Right lobe of liver (tissue), 6 donors: Measurements from ENCODE around the gene PLD5. TPM values are rescaled to one million over a fixed set of nuclear protein-coding genes. Genes with fewer than 3 reads are reported as not detected.

Experiments used
- ATAC-seq, 4 donors: fragments of 200-7000 bp; cut with Tn5 transposase; one replicate each; pipeline ENCODE4 v1.9.1; 2020; ENCODE audit warnings: mild to moderate bottlenecking in 4 of 4, moderate library complexity in 4 of 4
- DNase-seq, 3 donors: peaks; one replicate each; pipeline ENCODE4 v3.0.0-alpha.2; 2020
- H3K27ac ChIP-seq, 3 donors: fragments of 200-600 bp; one replicate each; pipeline ENCODE4 v1.8.0; 2022
- H3K27me3 ChIP-seq, 2 donors: fragments of 200-600 bp; one replicate each; pipeline ENCODE4 v1.8.0; 2022
- H3K36me3 ChIP-seq, 4 donors: fragments of 200-600 bp; sonication (generic) in 1 of 4; one replicate each; pipeline versions ENCODE4 v1.5.1 to v1.8.0; 2017 to 2022; ENCODE audit warnings: control low read depth in 1 of 4
- H3K4me1 ChIP-seq, 4 donors: fragments of 200-600 bp; sonication (generic) in 1 of 4; one replicate each; pipeline versions ENCODE4 v1.5.1 to v1.8.0; 2017 to 2022; ENCODE audit warnings: control low read depth in 1 of 4
- H3K4me3 ChIP-seq, 3 donors: fragments of 200-600 bp; one replicate each; pipeline ENCODE4 v1.8.0; 2022
- H3K9me3 ChIP-seq, 4 donors: fragments of 200-600 bp; sonication (generic) in 1 of 4; one replicate each; pipeline versions ENCODE4 v1.5.1 to v1.8.0; 2017 to 2022; ENCODE audit warnings: control low read depth in 1 of 4
- POLR2A ChIP-seq: fragments of 450-650 bp; IDR thresholded peaks from one replicate; pipeline ENCODE4 v1.6.1; 2017; ENCODE audit warnings: antibody characterized with exemption, mild to moderate bottlenecking
- WGBS: methylation state at CpG from one replicate; pipeline ENCODE4 v1.1.6; 2018; ENCODE audit warnings: low coverage, low lambda C conversion rate; ENCODE audit not compliant: insufficient coverage; ENCODE audit errors: missing lambda C conversion rate; 5-methylcytosine and 5-hydroxymethylcytosine counted together
- intact Hi-C, 2 donors: fragments of 100-400 bp; cut with DNase I; formaldehyde crosslinking; loops; one replicate each; pipeline versions ENCODE4 v1.11.2 to v1.14.1; 2022
- total RNA-seq, 6 experiments: library from RNA; depleted of rRNA in 2 of 6; stranded (reverse); fragments of >200 nt in 2 of 6; fragmentation: NEBNext Ultra II Directional in 3 of 6; extraction: Animal tissue kit (Norgen Biotek cat#: 25700) in 3 of 6; gene quantifications; one replicate each; pipeline versions ENCODE4 v1.1.0 to v1.2.4, GENCODE V29; 2016 to 2023
- TF ChIP-seq, protein P1 (sequence below), 4 donors: fragments of 200-600 bp in 3 of 4; fragments of 450-650 bp in 1 of 4; IDR thresholded peaks; one replicate each; pipeline versions ENCODE4 v1.5.1 to v1.8.0; 2016 to 2022; ENCODE audit warnings: antibody characterized with exemption in 4 of 4, mild to moderate bottlenecking in 2 of 4
- donor health status: DM: no; HTN: yes; CAD: no.
- donor health status: DM: no; HTN: no; CAD: no.
- donor health status: DM: no; HTN: no; CAD: no.
- donor health status: DM: no; HTN: yes; CAD: no.
- donor health status: DM: no; HTN: yes; CAD: no.

The PLD5 gene
- total RNA-seq, 6 experiments from 2014 or later: 0.07 to 0.26 (median 0.15) TPM; not detected in 3

GRCh38 chr1:242178924-242179708, 345.4 kb downstream of the PLD5 start:
- Histone ChIP-seq H3K27me3 (no peaks in the 10 kb centered on the region), H3K36me3 (no peaks in the 10 kb centered on the region), H3K4me3 (no peak overlapping the region), H3K27ac (no peak overlapping the region), H3K4me1 (no peaks in the 10 kb centered on the region), H3K9me3 (no peaks in the 10 kb centered on the region)
- TF ChIP-seq POLR2A: no peak
- TF ChIP-seq, protein P1, sequence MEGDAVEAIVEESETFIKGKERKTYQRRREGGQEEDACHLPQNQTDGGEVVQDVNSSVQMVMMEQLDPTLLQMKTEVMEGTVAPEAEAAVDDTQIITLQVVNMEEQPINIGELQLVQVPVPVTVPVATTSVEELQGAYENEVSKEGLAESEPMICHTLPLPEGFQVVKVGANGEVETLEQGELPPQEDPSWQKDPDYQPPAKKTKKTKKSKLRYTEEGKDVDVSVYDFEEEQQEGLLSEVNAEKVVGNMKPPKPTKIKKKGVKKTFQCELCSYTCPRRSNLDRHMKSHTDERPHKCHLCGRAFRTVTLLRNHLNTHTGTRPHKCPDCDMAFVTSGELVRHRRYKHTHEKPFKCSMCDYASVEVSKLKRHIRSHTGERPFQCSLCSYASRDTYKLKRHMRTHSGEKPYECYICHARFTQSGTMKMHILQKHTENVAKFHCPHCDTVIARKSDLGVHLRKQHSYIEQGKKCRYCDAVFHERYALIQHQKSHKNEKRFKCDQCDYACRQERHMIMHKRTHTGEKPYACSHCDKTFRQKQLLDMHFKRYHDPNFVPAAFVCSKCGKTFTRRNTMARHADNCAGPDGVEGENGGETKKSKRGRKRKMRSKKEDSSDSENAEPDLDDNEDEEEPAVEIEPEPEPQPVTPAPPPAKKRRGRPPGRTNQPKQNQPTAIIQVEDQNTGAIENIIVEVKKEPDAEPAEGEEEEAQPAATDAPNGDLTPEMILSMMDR (IDR thresholded peaks at IDR 0.05): no peak
- ATAC-seq (no peak), DNase-seq (no peak)
- 35% methylated on average over 8 of the region's 8 CpGs for WGBS
- intact Hi-C loops: no loop called here

GRCh38 chr1:242178436-242178835, 346.1 kb downstream of the PLD5 start:
- H3K27me3 ChIP-seq: no peaks in the 10 kb centered on the region
- H3K4me3 ChIP-seq: no peak overlapping the region
- H3K9me3 ChIP-seq: no peaks in the 10 kb centered on the region
- TF ChIP-seq, protein P1 (IDR thresholded peaks at IDR 0.05): no peak
- no peak for TF ChIP-seq POLR2A
- H3K36me3 ChIP-seq: no peaks in the 10 kb centered on the region
- H3K4me1 ChIP-seq: no peaks in the 10 kb centered on the region
- DNase-seq: no peak
- 26% methylated on average over 2 of the region's 2 CpGs for WGBS
- H3K27ac ChIP-seq: no peak overlapping the region
- ATAC-seq: no peak
- intact Hi-C loops: no loop called here

GRCh38 chr1:242162140-242162539, 362.4 kb downstream of the PLD5 start:
- WGBS: 21% methylated on average over 3 of the region's 3 CpGs
- intact Hi-C loops: no loop called here
- TF ChIP-seq POLR2A: no peak
- TF ChIP-seq, protein P1 (IDR thresholded peaks at IDR 0.05): no peak

GRCh38 chr1:242147096-242147976, 377.2 kb downstream of the PLD5 start:
- Histone ChIP-seq H3K9me3 (peaks cover 0 to 7% (median 0%) of the 10 kb centered on the region in 4 donors), H3K27me3 (no peaks in the 10 kb centered on the region), H3K27ac (no peak overlapping the region), H3K4me1 (no peaks in the 10 kb centered on the region), H3K4me3 (no peak overlapping the region), H3K36me3 (no peaks in the 10 kb centered on the region)
- no peak for TF ChIP-seq POLR2A
- TF ChIP-seq, protein P1 (IDR thresholded peaks at IDR 0.05): no peak
- intact Hi-C loops: no loop called here
- DNase-seq: no peak
- WGBS: 14% methylated on average over 4 of the region's 4 CpGs
- no peak for ATAC-seq

More at GRCh38 chr1:242162140-242162539, 362.4 kb downstream of the PLD5 start:
- H3K36me3 ChIP-seq: no peaks in the 10 kb centered on the region
- H3K4me3 ChIP-seq: no peak overlapping the region
- H3K9me3 ChIP-seq: no peaks in the 10 kb centered on the region
- no peaks in the 10 kb centered on the region for H3K4me1 ChIP-seq
- H3K27ac ChIP-seq: no peak overlapping the region
- no peaks in the 10 kb centered on the region for H3K27me3 ChIP-seq
- no peak for ATAC-seq
- DNase-seq: no peak
